Endothelial cell of umbilical vein (primary cell): ENCODE measurements around the gene EN2. TPM values are rescaled to one million over a fixed set of nuclear protein-coding genes. Genes with fewer than 3 reads are reported as not detected.

Experiments
- BruUV-seq: library from RNA; stranded (reverse); fragments of 400-500 nt; replicated peaks from 2 replicates; lab custom pipeline; 2021; lab: Mats Ljungman, UMichigan
- CTCF ChIA-PET: fragments of 300-600, 350-600 bp; sonication (Branson Sonifier 250); formaldehyde crosslinking; loops from one replicate; lab custom pipeline; 2021; ENCODE audit warnings: antibody characterized with exemption, inconsistent platforms; lab: Charles Lee
- POLR2A ChIA-PET: fragments of 300-600, 350-600 bp; sonication (Branson Sonifier 250); formaldehyde crosslinking; loops from one replicate; lab custom pipeline; 2021; ENCODE audit warnings: antibody characterized with exemption, inconsistent platforms; lab: Charles Lee
- DNase-seq: peaks from one replicate; pipeline ENCODE4 v3.0.0-alpha.2; 2011; ENCODE audit warnings: low read depth, low spot score
- FAIRE-seq: peaks from 2 replicates; lab custom pipeline; 2011; peaks lifted over from hg19 to GRCh38; lab: Jason Lieb, UNC
- H2AFZ ChIP-seq: 2 replicates; pipeline ENCODE4 v1.6.0; 2012; ENCODE audit warnings: low read depth, low read length, control low read depth, inconsistent platforms
- H3K27ac ChIP-seq: 2 replicates; pipeline ENCODE4 v1.5.1; 2011; ENCODE audit warnings: low read depth, mild to moderate bottlenecking, control low read depth, low read length, moderate library complexity; ENCODE audit not compliant: insufficient read depth
- H3K27me3 ChIP-seq, 2 experiments: 2 replicates each; pipeline versions ENCODE4 v1.6.0 to v1.6.1; 2011; ENCODE audit warnings: low read length in 2 of 2, mixed read lengths in 1 of 2; ENCODE audit not compliant: control insufficient read depth in 2 of 2, insufficient read depth in 2 of 2
- H3K36me3 ChIP-seq, 2 experiments: 2 replicates in 1 of 2; 3 replicates in 1 of 2; pipeline ENCODE4 v1.5.1; 2011; ENCODE audit warnings: low read length in 2 of 2, mild to moderate bottlenecking in 1 of 2, moderate library complexity in 1 of 2; ENCODE audit not compliant: control insufficient read depth in 2 of 2, insufficient read depth in 2 of 2; ENCODE audit errors: extremely low read depth in 1 of 2
- H3K4me1 ChIP-seq: 3 replicates; pipeline ENCODE4 v1.5.1; 2011; ENCODE audit warnings: mild to moderate bottlenecking, low read length; ENCODE audit not compliant: control insufficient read depth, insufficient read depth; ENCODE audit errors: extremely low read depth
- H3K4me2 ChIP-seq: 2 replicates; pipeline ENCODE4 v1.6.1; 2011; ENCODE audit warnings: low read length, control low read depth, mixed read lengths; ENCODE audit not compliant: insufficient read depth
- H3K4me3 ChIP-seq, 3 experiments: fragments of 200-600 bp in 1 of 3; sonication (generic), shearing (Covaris generic) in 1 of 3; replicated peaks in 1 of 3; 2 replicates each; pipeline ENCODE4 v1.5.1; 2011 to 2016; ENCODE audit warnings: control low read depth in 3 of 3, low read length in 3 of 3, mild to moderate bottlenecking in 2 of 3, inconsistent platforms in 1 of 3, low read depth in 1 of 3, moderate library complexity in 1 of 3; ENCODE audit not compliant: insufficient read depth in 1 of 3
- H3K79me2 ChIP-seq: 2 replicates; pipeline ENCODE4 v1.6.0; 2012; ENCODE audit warnings: low read length, inconsistent platforms; ENCODE audit not compliant: control insufficient read depth, insufficient read depth
- H3K9ac ChIP-seq: replicated peaks from 2 replicates; pipeline ENCODE3; 2011; ENCODE audit warnings: low read length, control low read depth; ENCODE audit not compliant: insufficient read depth; ENCODE audit errors: extremely low read depth
- H3K9me1 ChIP-seq: replicated peaks from 3 replicates; pipeline ENCODE4 v1.6.0; 2011; ENCODE audit warnings: mild to moderate bottlenecking, low read length; ENCODE audit not compliant: control insufficient read depth, insufficient read depth; ENCODE audit errors: extremely low read depth
- H3K9me3 ChIP-seq: replicated peaks from 2 replicates; pipeline ENCODE4 v1.5.1; 2012; ENCODE audit warnings: low read length, inconsistent platforms; ENCODE audit not compliant: control insufficient read depth, insufficient read depth
- H4K20me1 ChIP-seq: replicated peaks from 2 replicates; pipeline ENCODE3; 2011; ENCODE audit warnings: mild to moderate bottlenecking, low read length; ENCODE audit not compliant: control insufficient read depth, insufficient read depth; ENCODE audit errors: extremely low read depth
- FOS ChIP-seq: IDR thresholded peaks from 2 replicates; pipeline ENCODE4 v1.6.1; 2011; ENCODE audit warnings: mild to moderate bottlenecking, low read length, moderate library complexity, borderline replicate concordance; ENCODE audit not compliant: insufficient read depth
- JUN ChIP-seq: IDR thresholded peaks from 2 replicates; pipeline ENCODE4 v1.6.1; 2011; ENCODE audit warnings: borderline replicate concordance, low read depth; ENCODE audit not compliant: insufficient read length, insufficient read depth
- MYC ChIP-seq: IDR thresholded peaks from one replicate; pipeline ENCODE4 v1.6.1; 2011; ENCODE audit warnings: mild to moderate bottlenecking, low read depth, low read length
- dilution Hi-C: fragments of 300-500 bp; cut with MboI; formaldehyde crosslinking; loops from one replicate; pipeline ENCODE4 v1.15.0; 2019; ENCODE audit warnings: low sequenced_read_pairs; ENCODE audit not compliant: extremely low pct_ligation_motif_present
- intact Hi-C: fragments of 100-400 bp; cut with micrococcal nuclease; formaldehyde crosslinking; loops from one replicate; pipeline ENCODE4 v1.10.0; 2022
- polyA plus RNA-seq, 4 experiments: library from polyadenylated mRNA; depleted of rRNA in 3 of 4; stranded (reverse) in 3 of 4; unstranded in 1 of 4; fragments of >200 nt; gene quantifications; 2 replicates each; pipeline versions ENCODE4 v1.2.1 to v1.2.3, GENCODE V29; 2011 to 2012; ENCODE audit warnings: missing spikeins in 1 of 4
- total RNA-seq: library from RNA; stranded (reverse); gene quantifications from 2 replicates; pipeline ENCODE4 v1.2.3, GENCODE V29; 2021
- TF ChIP-seq, protein P1 (sequence below), 2 donors: IDR thresholded peaks; 1 replicate in 1 of 2; 2 replicates in 1 of 2; pipeline ENCODE4 v1.5.1; 2011; ENCODE audit warnings: low read length in 2 of 2, mild to moderate bottlenecking in 2 of 2, moderate library complexity in 2 of 2, control low read depth in 1 of 2, inconsistent platforms in 1 of 2, low read depth in 1 of 2; ENCODE audit not compliant: insufficient read depth in 1 of 2; ENCODE audit errors: extremely low read depth in 1 of 2

Gene EN2
- total and polyA plus RNA-seq, 2 donors (not counting 3 experiments of a cell fraction or from before 2014, with no cell fraction given), result not detected

DNA sequence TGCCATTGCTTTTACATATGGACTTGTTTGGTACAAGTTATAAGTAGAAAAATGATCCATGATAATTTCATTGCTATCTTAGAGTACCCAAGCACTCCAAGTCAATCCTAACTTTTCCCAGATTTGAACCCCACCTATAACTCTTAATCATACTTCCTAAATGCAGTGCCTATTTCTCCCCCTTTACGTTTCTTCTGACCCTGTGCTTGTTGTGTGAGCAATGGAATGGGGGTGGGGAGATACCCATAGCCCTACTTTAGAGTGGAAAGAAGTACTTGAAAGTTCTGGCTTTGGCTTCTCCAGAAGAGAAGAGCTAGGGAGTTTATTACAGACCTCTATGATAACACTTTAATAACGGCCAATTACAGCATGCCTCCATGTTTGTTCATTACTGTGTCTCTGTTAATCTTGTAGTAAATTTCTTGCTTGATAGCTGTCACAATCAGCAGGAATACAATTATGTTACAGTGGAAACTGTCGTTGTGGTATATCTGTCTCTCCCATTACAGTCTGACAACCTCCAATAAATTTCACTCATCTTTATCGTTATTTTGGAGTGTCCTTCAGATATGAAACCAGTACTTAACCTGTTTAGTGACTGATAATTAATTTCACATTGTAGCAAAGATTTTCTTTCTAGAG, 54.4 kb downstream of the EN2 start:
- no TSS peak for BruUV-seq
- dilution Hi-C loops, result no loop called here
- CTCF ChIA-PET, result interaction anchor here (2.0 kb wide), 1 partner anchor 12 kb away, joined by 6 read pairs; no protein-coding TSS in a partner anchor

More for the DNA sequence above, 54.4 kb downstream of the EN2 start:
- Histone ChIP-seq H3K9me3 (no peaks in the 10 kb centered on the region), H3K9ac (no peak overlapping the region), H3K27me3 (peaks cover 33 to 57% of the 10 kb centered on the region in 2 experiments), H3K4me3 (no peak overlapping the region), H3K27ac (no peak overlapping the region), H3K9me1 (no peaks in the 10 kb centered on the region), H2AFZ (no peak overlapping the region), H3K79me2 (no peaks in the 10 kb centered on the region), H4K20me1 (no peaks in the 10 kb centered on the region), H3K4me1 (no peaks in the 10 kb centered on the region), H3K36me3 (no peaks in the 10 kb centered on the region), H3K4me2 (no peak overlapping the region)
- FAIRE-seq, result no peak
- TF ChIP-seq, protein P1, sequence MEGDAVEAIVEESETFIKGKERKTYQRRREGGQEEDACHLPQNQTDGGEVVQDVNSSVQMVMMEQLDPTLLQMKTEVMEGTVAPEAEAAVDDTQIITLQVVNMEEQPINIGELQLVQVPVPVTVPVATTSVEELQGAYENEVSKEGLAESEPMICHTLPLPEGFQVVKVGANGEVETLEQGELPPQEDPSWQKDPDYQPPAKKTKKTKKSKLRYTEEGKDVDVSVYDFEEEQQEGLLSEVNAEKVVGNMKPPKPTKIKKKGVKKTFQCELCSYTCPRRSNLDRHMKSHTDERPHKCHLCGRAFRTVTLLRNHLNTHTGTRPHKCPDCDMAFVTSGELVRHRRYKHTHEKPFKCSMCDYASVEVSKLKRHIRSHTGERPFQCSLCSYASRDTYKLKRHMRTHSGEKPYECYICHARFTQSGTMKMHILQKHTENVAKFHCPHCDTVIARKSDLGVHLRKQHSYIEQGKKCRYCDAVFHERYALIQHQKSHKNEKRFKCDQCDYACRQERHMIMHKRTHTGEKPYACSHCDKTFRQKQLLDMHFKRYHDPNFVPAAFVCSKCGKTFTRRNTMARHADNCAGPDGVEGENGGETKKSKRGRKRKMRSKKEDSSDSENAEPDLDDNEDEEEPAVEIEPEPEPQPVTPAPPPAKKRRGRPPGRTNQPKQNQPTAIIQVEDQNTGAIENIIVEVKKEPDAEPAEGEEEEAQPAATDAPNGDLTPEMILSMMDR (IDR thresholded peaks at IDR 0.05; ENCODE audit: extremely low read depth in 1 of 2, insufficient read depth in 1 of 2, low read depth in 1 of 2, low read length in 2 of 2), result no peak
- no peak for TF ChIP-seq FOS
- no peak for TF ChIP-seq JUN
- TF ChIP-seq MYC, result no peak
- intact Hi-C loops, result loop anchor here (5.0 kb wide), 1 partner anchor 50 kb away; no protein-coding TSS in a partner anchor
- POLR2A ChIA-PET, result no interaction called here
- DNase-seq, result no peak
